Subcutaneous adipose tissue (tissue), 4 donors: ENCODE data around the gene SPATS1. TPM values are rescaled to one million over a fixed set of nuclear protein-coding genes. Genes with fewer than 3 reads are reported as not detected.

ENCODE experiments used
- total RNA-seq, 4 donors: library from RNA; depleted of rRNA; stranded (reverse); fragments of >200 nt; gene quantifications; one replicate each; pipeline ENCODE4 v1.1.0, GENCODE V29; 2016
- TF ChIP-seq, protein P1 (sequence below): fragments of 450-650 bp; IDR thresholded peaks from one replicate; pipeline ENCODE4 v1.5.1; 2016; ENCODE audit warnings: low read depth, mild to moderate bottlenecking, control low read depth, antibody characterized with exemption, moderate library complexity

Gene SPATS1
- total RNA-seq, 4 donors from 2014 or later, result not detected

- TF ChIP-seq, protein P1, sequence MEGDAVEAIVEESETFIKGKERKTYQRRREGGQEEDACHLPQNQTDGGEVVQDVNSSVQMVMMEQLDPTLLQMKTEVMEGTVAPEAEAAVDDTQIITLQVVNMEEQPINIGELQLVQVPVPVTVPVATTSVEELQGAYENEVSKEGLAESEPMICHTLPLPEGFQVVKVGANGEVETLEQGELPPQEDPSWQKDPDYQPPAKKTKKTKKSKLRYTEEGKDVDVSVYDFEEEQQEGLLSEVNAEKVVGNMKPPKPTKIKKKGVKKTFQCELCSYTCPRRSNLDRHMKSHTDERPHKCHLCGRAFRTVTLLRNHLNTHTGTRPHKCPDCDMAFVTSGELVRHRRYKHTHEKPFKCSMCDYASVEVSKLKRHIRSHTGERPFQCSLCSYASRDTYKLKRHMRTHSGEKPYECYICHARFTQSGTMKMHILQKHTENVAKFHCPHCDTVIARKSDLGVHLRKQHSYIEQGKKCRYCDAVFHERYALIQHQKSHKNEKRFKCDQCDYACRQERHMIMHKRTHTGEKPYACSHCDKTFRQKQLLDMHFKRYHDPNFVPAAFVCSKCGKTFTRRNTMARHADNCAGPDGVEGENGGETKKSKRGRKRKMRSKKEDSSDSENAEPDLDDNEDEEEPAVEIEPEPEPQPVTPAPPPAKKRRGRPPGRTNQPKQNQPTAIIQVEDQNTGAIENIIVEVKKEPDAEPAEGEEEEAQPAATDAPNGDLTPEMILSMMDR, result no peak
Measured at GRCh38 chr6:44387346-44388134, 45.1 kb downstream of the SPATS1 start, which contains the start of gene CDC5L. TSS of gene CDC5L (plus strand) at chr6:44387706. CDS start at chr6:44387824, 118 bp downstream.

DNA sequence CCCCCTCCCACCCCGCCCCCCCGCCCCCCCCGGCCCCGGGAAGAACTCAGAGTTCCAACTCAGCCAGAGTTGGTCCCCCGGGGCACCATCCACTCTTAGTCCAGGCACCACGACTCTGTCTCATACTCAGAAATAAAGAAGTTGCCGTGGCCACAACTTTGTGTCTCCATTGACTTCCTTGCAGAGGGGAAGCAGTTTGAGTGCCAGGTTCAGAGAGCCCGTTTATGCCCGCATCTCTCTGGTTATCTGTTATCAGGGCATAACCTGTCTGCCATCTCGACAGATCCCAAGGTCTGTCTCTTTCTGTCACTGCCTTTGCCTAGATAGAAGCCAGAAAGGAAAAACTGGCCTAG is 45.7 kb downstream of the SPATS1 start:
- TF ChIP-seq, protein P1, result no peak

DNA sequence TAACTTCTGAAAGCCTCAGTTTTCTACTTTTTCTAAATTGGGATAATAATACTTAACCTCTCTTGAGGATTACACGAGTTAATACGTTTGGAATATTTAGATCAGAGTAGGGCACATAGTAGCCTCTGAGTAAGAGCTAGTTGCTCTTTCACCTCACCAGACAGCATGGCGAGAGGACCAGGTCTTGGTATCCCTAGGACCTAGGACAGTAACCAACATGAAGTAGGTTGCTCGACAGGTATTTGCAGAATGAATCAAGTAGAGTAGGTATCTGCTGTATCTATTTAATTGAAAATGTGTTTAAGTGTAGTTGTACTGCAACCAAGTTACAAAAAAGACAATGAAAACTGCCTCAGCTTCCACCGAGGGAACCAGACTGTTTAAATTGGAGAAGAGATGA is 46.4 kb downstream of the SPATS1 start:
- TF ChIP-seq, protein P1, result no peak

DNA sequence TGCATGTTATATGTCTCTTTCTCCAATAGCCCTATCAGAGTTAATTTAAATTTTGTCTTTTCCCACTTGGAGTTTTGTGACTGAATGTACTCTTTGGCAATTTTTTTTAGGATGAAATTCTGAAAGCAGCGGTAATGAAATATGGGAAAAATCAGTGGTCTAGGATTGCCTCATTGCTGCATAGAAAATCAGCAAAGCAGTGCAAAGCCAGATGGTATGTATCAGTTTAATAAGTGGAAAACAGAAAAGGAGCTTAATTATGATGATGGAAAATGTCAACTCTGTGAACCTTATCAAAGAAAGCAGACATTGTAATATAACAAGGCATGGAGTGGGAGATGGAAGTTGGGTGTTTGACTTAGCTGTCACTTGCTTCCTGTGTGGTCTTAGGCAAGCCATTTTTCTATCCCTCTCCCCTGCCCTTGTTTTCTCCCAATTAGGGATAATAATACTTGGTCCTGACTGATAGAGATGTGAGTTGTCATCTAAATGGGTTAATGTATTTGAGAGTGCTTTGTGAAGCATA is 47.8 kb downstream of the SPATS1 start:
- TF ChIP-seq, protein P1, result no peak

Other genes with a start within 250 kb of the SPATS1 start
- gene MRPL14, start 215.2 kb upstream of the SPATS1 start, total RNA-seq, result 10 to 100 TPM; 26.2 to 30.8 (median 27.6) TPM
- gene TMEM63B, start 215.1 kb upstream of the SPATS1 start, total RNA-seq, result 10 to 100 TPM; 11.9 to 15.3 (median 14.9) TPM
- gene CAPN11, start 183.8 kb upstream of the SPATS1 start, total RNA-seq, result 1 to 10 TPM in 2 of 4 donors, under 1 TPM in 1, not detected in 1; 0.68 to 3.2 (median 1.1) TPM
- gene MYMX, start 125.7 kb upstream of the SPATS1 start, total RNA-seq, result 1 to 10 TPM in 3 of 4 donors, under 1 TPM in 1; 0.98 to 2.6 (median 1.8) TPM
- gene SLC29A1, start 119.1 kb upstream of the SPATS1 start, total RNA-seq, result 100 to 1,000 TPM in 2 of 4 donors, 10 to 100 TPM in 2; 86.3 to 150 (median 113) TPM
- gene HSP90AB1, start 95.5 kb upstream of the SPATS1 start, total RNA-seq, result 100 to 1,000 TPM; 457 to 750 (median 477) TPM
- gene SLC35B2, start 85.1 kb upstream of the SPATS1 start, total RNA-seq, result 10 to 100 TPM; 14.2 to 30.3 (median 25.8) TPM
- gene NFKBIE, start 77.1 kb upstream of the SPATS1 start, total RNA-seq, result 1 to 10 TPM; 2.1 to 9.0 (median 5.5) TPM
- gene TMEM151B, start 72.2 kb upstream of the SPATS1 start, total RNA-seq, result not detected
- gene AARS2, start 29.3 kb upstream of the SPATS1 start, total RNA-seq, result 10 to 100 TPM in 1 of 4 donors, 1 to 10 TPM in 3; 3.8 to 12.1 (median 6.6) TPM
- gene CDC5L, start 45.1 kb downstream of the SPATS1 start, total RNA-seq, result 10 to 100 TPM; 16.5 to 25.9 (median 18.7) TPM